Measurements from ENCODE around the gene NAP1L5. TPM values are rescaled to one million over a fixed set of nuclear protein-coding genes. Genes with fewer than 3 reads are reported as not detected.

The NAP1L5 gene
- total and polyA plus RNA-seq, 2 of the 13 experiments (the other 11 are each of a cell fraction or from before 2014, with no cell fraction given): 1.3 to 1.6 TPM

- H3K9ac ChIP-seq (ENCODE audit: insufficient read depth, low read depth, low read length): no peak overlapping the region
- no peak overlapping the region for H3K4me2 ChIP-seq (ENCODE audit: low read depth, low read length)
- POLR2A ChIA-PET: no interaction called here
- intact Hi-C loops (cut with micrococcal nuclease; ENCODE audit: unreplicated experiment) (no loop called here), in situ Hi-C loops (cut with HindIII; ENCODE audit: extremely low pct_ligation_motif_present, low pct_unique_long_range_greater_than_20kb) (no loop called here)
- FAIRE-seq: no peak
- H3K27ac ChIP-seq (ENCODE audit: extremely low read length, insufficient read depth, low read length): no peak overlapping the region
- DNase-seq (ENCODE audit: low spot score): no peak
- no peaks in the 10 kb centered on the region for H3K9me3 ChIP-seq (ENCODE audit: low read length)
- peaks cover 12 to 50% of the 10 kb centered on the region in 2 experiments for H3K36me3 ChIP-seq (replicated peaks in 1 of 2; ENCODE audit: control insufficient read depth in 1 of 2, insufficient read depth in 2 of 2, low read length in 2 of 2)
- BruUV-seq (replicated peaks): no TSS peak
- no peak for ATAC-seq
- no peaks in the 10 kb centered on the region for H3K27me3 ChIP-seq (ENCODE audit: control insufficient read depth in 1 of 2, insufficient read depth in 2 of 2, low read length in 2 of 2)
- H3K79me2 ChIP-seq (ENCODE audit: insufficient read depth, low read length): no peaks in the 10 kb centered on the region
- no peaks in the 10 kb centered on the region for H3K4me1 ChIP-seq (ENCODE audit: insufficient read depth, low read length)
- no peak for TF ChIP-seq ZNF569 (CRISPR knock-in tag; IDR thresholded peaks at IDR 0.05; ENCODE audit: borderline replicate concordance)
- no peak for TF ChIP-seq RFXAP (CRISPR knock-in tag; IDR thresholded peaks at IDR 0.05; ENCODE audit: borderline replicate concordance)
- TF ChIP-seq TEAD3 (CRISPR knock-in tag; optimal IDR thresholded peaks at IDR 0.05; ENCODE audit: borderline replicate concordance): no peak
- no peak for TF ChIP-seq ZNF777 (CRISPR knock-in tag; IDR thresholded peaks at IDR 0.05)
- no peak for TF ChIP-seq HDAC6 (IDR thresholded peaks at IDR 0.05; ENCODE audit: low read depth, low read length)
- no peak for TF ChIP-seq GPN1 (CRISPR knock-in tag; IDR thresholded peaks at IDR 0.05; ENCODE audit: borderline replicate concordance)
- no peaks in the 10 kb centered on the region for H4K20me1 ChIP-seq (ENCODE audit: insufficient read depth, low read length)
- 95% methylated on average over 3 of the region's 3 CpGs for WGBS (ENCODE audit: low lambda C conversion rate)
- no peak overlapping the region for H2AFZ ChIP-seq (ENCODE audit: low read length)
- CTCF ChIA-PET (ENCODE audit: low intra/inter-chr PET ratio, low total read pairs): no interaction called here
- no peak overlapping the region for H3K4me3 ChIP-seq (replicated peaks in 1 of 3; ENCODE audit: insufficient read depth in 1 of 3, low read depth in 2 of 3, low read length in 3 of 3)
Measured at GRCh38 chr4:88736264-88736663, 38.6 kb upstream of the NAP1L5 start.

- Histone ChIP-seq H3K4me3 (replicated peaks in 1 of 3; ENCODE audit: insufficient read depth in 1 of 3, low read depth in 2 of 3, low read length in 3 of 3) (no peak overlapping the region), H3K36me3 (replicated peaks in 1 of 2; ENCODE audit: control insufficient read depth in 1 of 2, insufficient read depth in 2 of 2, low read length in 2 of 2) (peaks cover 11 to 47% of the 10 kb centered on the region in 2 experiments), H3K4me2 (ENCODE audit: low read depth, low read length) (no peak overlapping the region), H3K9ac (ENCODE audit: insufficient read depth, low read depth, low read length) (no peak overlapping the region), H4K20me1 (ENCODE audit: insufficient read depth, low read length) (no peaks in the 10 kb centered on the region), H3K4me1 (ENCODE audit: insufficient read depth, low read length) (no peaks in the 10 kb centered on the region), H3K9me3 (ENCODE audit: low read length) (no peaks in the 10 kb centered on the region), H3K79me2 (ENCODE audit: insufficient read depth, low read length) (no peaks in the 10 kb centered on the region), H3K27ac (ENCODE audit: extremely low read length, insufficient read depth, low read length) (no peak overlapping the region), H3K27me3 (ENCODE audit: control insufficient read depth in 1 of 2, insufficient read depth in 2 of 2, low read length in 2 of 2) (no peaks in the 10 kb centered on the region), H2AFZ (ENCODE audit: low read length) (no peak overlapping the region)
- TF ChIP-seq ZNF713 (CRISPR knock-in tag; IDR thresholded peaks at IDR 0.05): no peak
- TF ChIP-seq ZC3H4 (CRISPR knock-in tag; IDR thresholded peaks at IDR 0.05; ENCODE audit: borderline replicate concordance): no peak
- no peak for TF ChIP-seq MAF1 (CRISPR knock-in tag; IDR thresholded peaks at IDR 0.05; ENCODE audit: borderline replicate concordance)
- no TSS peak for BruUV-seq (replicated peaks)
- no peak for ATAC-seq
- ChIA-PET POLR2A (no interaction called here), CTCF (ENCODE audit: low intra/inter-chr PET ratio, low total read pairs) (no interaction called here)
- intact Hi-C loops (cut with micrococcal nuclease; ENCODE audit: unreplicated experiment): no loop called here
- no peak for DNase-seq (ENCODE audit: low spot score)
- FAIRE-seq: no peak
- WGBS (ENCODE audit: low lambda C conversion rate): 80% methylated on average over 1 of the region's 1 CpG
- in situ Hi-C loops (cut with HindIII; ENCODE audit: extremely low pct_ligation_motif_present, low pct_unique_long_range_greater_than_20kb): no loop called here
Measured at GRCh38 chr4:88735564-88735963, 37.9 kb upstream of the NAP1L5 start.

Measured in HepG2 (cell line).